Endothelial cell of umbilical vein (primary cell): ENCODE results near the gene TAX1BP3. TPM values are rescaled to one million over a fixed set of nuclear protein-coding genes. Genes with fewer than 3 reads are reported as not detected.

Experiments
- BruUV-seq: library from RNA; stranded (reverse); fragments of 400-500 nt; replicated peaks from 2 replicates; lab custom pipeline; 2021; lab: Mats Ljungman, UMichigan
- CTCF ChIA-PET: fragments of 300-600, 350-600 bp; sonication (Branson Sonifier 250); formaldehyde crosslinking; loops from one replicate; lab custom pipeline; 2021; ENCODE audit warnings: antibody characterized with exemption, inconsistent platforms; lab: Charles Lee
- POLR2A ChIA-PET: fragments of 300-600, 350-600 bp; sonication (Branson Sonifier 250); formaldehyde crosslinking; loops from one replicate; lab custom pipeline; 2021; ENCODE audit warnings: antibody characterized with exemption, inconsistent platforms; lab: Charles Lee
- DNase-seq: peaks from one replicate; pipeline ENCODE4 v3.0.0-alpha.2; 2011; ENCODE audit warnings: low read depth, low spot score
- FAIRE-seq: peaks from 2 replicates; lab custom pipeline; 2011; peaks lifted over from hg19 to GRCh38; lab: Jason Lieb, UNC
- H2AFZ ChIP-seq: 2 replicates; pipeline ENCODE4 v1.6.0; 2012; ENCODE audit warnings: low read depth, low read length, control low read depth, inconsistent platforms
- H3K27ac ChIP-seq: 2 replicates; pipeline ENCODE4 v1.5.1; 2011; ENCODE audit warnings: low read depth, mild to moderate bottlenecking, control low read depth, low read length, moderate library complexity; ENCODE audit not compliant: insufficient read depth
- H3K27me3 ChIP-seq, 2 experiments: 2 replicates each; pipeline versions ENCODE4 v1.6.0 to v1.6.1; 2011; ENCODE audit warnings: low read length in 2 of 2, mixed read lengths in 1 of 2; ENCODE audit not compliant: control insufficient read depth in 2 of 2, insufficient read depth in 2 of 2
- H3K36me3 ChIP-seq, 2 experiments: 2 replicates in 1 of 2; 3 replicates in 1 of 2; pipeline ENCODE4 v1.5.1; 2011; ENCODE audit warnings: low read length in 2 of 2, mild to moderate bottlenecking in 1 of 2, moderate library complexity in 1 of 2; ENCODE audit not compliant: control insufficient read depth in 2 of 2, insufficient read depth in 2 of 2; ENCODE audit errors: extremely low read depth in 1 of 2
- H3K4me1 ChIP-seq: 3 replicates; pipeline ENCODE4 v1.5.1; 2011; ENCODE audit warnings: mild to moderate bottlenecking, low read length; ENCODE audit not compliant: control insufficient read depth, insufficient read depth; ENCODE audit errors: extremely low read depth
- H3K4me2 ChIP-seq: 2 replicates; pipeline ENCODE4 v1.6.1; 2011; ENCODE audit warnings: low read length, control low read depth, mixed read lengths; ENCODE audit not compliant: insufficient read depth
- H3K4me3 ChIP-seq, 3 experiments: fragments of 200-600 bp in 1 of 3; sonication (generic), shearing (Covaris generic) in 1 of 3; replicated peaks in 1 of 3; 2 replicates each; pipeline ENCODE4 v1.5.1; 2011 to 2016; ENCODE audit warnings: control low read depth in 3 of 3, low read length in 3 of 3, mild to moderate bottlenecking in 2 of 3, inconsistent platforms in 1 of 3, low read depth in 1 of 3, moderate library complexity in 1 of 3; ENCODE audit not compliant: insufficient read depth in 1 of 3
- H3K79me2 ChIP-seq: 2 replicates; pipeline ENCODE4 v1.6.0; 2012; ENCODE audit warnings: low read length, inconsistent platforms; ENCODE audit not compliant: control insufficient read depth, insufficient read depth
- H3K9ac ChIP-seq: replicated peaks from 2 replicates; pipeline ENCODE3; 2011; ENCODE audit warnings: low read length, control low read depth; ENCODE audit not compliant: insufficient read depth; ENCODE audit errors: extremely low read depth
- H3K9me1 ChIP-seq: replicated peaks from 3 replicates; pipeline ENCODE4 v1.6.0; 2011; ENCODE audit warnings: mild to moderate bottlenecking, low read length; ENCODE audit not compliant: control insufficient read depth, insufficient read depth; ENCODE audit errors: extremely low read depth
- H3K9me3 ChIP-seq: replicated peaks from 2 replicates; pipeline ENCODE4 v1.5.1; 2012; ENCODE audit warnings: low read length, inconsistent platforms; ENCODE audit not compliant: control insufficient read depth, insufficient read depth
- H4K20me1 ChIP-seq: replicated peaks from 2 replicates; pipeline ENCODE3; 2011; ENCODE audit warnings: mild to moderate bottlenecking, low read length; ENCODE audit not compliant: control insufficient read depth, insufficient read depth; ENCODE audit errors: extremely low read depth
- EZH2 ChIP-seq: IDR thresholded peaks from 2 replicates; pipeline ENCODE4 v1.6.1; 2012; ENCODE audit warnings: borderline replicate concordance, low read depth, mild to moderate bottlenecking, moderate library complexity, low read length, inconsistent platforms; ENCODE audit not compliant: severe bottlenecking
- FOS ChIP-seq: IDR thresholded peaks from 2 replicates; pipeline ENCODE4 v1.6.1; 2011; ENCODE audit warnings: mild to moderate bottlenecking, low read length, moderate library complexity, borderline replicate concordance; ENCODE audit not compliant: insufficient read depth
- GATA2 ChIP-seq: IDR thresholded peaks from 2 replicates; pipeline ENCODE4 v1.7.0; 2011; ENCODE audit warnings: low read depth, mild to moderate bottlenecking, moderate library complexity, mixed read lengths, low read length; ENCODE audit not compliant: insufficient read length, insufficient read depth
- JUN ChIP-seq: IDR thresholded peaks from 2 replicates; pipeline ENCODE4 v1.6.1; 2011; ENCODE audit warnings: borderline replicate concordance, low read depth; ENCODE audit not compliant: insufficient read length, insufficient read depth
- MYC ChIP-seq: IDR thresholded peaks from one replicate; pipeline ENCODE4 v1.6.1; 2011; ENCODE audit warnings: mild to moderate bottlenecking, low read depth, low read length
- POLR2A ChIP-seq: IDR thresholded peaks from 2 replicates; pipeline ENCODE4 v1.6.1; 2012; ENCODE audit warnings: low read depth, mild to moderate bottlenecking, control low read depth, low read length
- POLR2AphosphoS5 ChIP-seq: IDR thresholded peaks from 2 replicates; pipeline ENCODE4 v1.6.1; 2012; ENCODE audit warnings: low read depth, mild to moderate bottlenecking, control low read depth, low read length, moderate library complexity; ENCODE audit not compliant: insufficient read depth
- dilution Hi-C: fragments of 300-500 bp; cut with MboI; formaldehyde crosslinking; loops from one replicate; pipeline ENCODE4 v1.15.0; 2019; ENCODE audit warnings: low sequenced_read_pairs; ENCODE audit not compliant: extremely low pct_ligation_motif_present
- intact Hi-C: fragments of 100-400 bp; cut with micrococcal nuclease; formaldehyde crosslinking; loops from one replicate; pipeline ENCODE4 v1.10.0; 2022
- polyA plus RNA-seq, 4 experiments: library from polyadenylated mRNA; depleted of rRNA in 3 of 4; stranded (reverse) in 3 of 4; unstranded in 1 of 4; fragments of >200 nt; gene quantifications; 2 replicates each; pipeline versions ENCODE4 v1.2.1 to v1.2.3, GENCODE V29; 2011 to 2012; ENCODE audit warnings: missing spikeins in 1 of 4
- total RNA-seq: library from RNA; stranded (reverse); gene quantifications from 2 replicates; pipeline ENCODE4 v1.2.3, GENCODE V29; 2021
- TF ChIP-seq, protein P1 (sequence below), 2 donors: IDR thresholded peaks; 1 replicate in 1 of 2; 2 replicates in 1 of 2; pipeline ENCODE4 v1.5.1; 2011; ENCODE audit warnings: low read length in 2 of 2, mild to moderate bottlenecking in 2 of 2, moderate library complexity in 2 of 2, control low read depth in 1 of 2, inconsistent platforms in 1 of 2, low read depth in 1 of 2; ENCODE audit not compliant: insufficient read depth in 1 of 2; ENCODE audit errors: extremely low read depth in 1 of 2
- TF ChIP-seq, protein P2 (sequence below): IDR thresholded peaks from 2 replicates; pipeline ENCODE4 v1.6.1; 2011; ENCODE audit not compliant: insufficient read depth, insufficient read length

Gene TAX1BP3
- total and polyA plus RNA-seq, 2 donors (not counting 3 experiments of a cell fraction or from before 2014, with no cell fraction given), result 254 to 315 TPM

DNA sequence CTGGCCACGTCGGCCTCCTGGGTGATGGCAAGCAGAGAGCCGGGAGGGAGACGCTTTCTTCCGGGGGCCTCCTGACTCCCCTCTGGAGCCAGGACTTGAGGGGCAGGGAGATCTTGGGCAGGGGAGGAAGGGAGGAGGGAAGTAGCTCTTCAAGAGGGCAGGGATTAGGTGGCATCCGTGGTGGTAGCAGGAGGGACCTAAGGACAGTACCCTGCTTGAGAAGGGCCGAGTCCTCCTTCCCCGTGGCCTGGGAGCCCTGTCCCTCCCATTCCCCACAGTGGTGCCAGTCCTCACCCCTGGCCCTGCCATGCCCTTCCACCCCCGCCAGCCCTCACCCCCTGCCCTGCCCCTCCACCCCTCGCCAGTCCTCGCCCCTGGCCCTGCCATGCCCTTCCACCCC is 12.6 kb downstream of the TAX1BP3 start:
- no peaks in the 10 kb centered on the region for H3K27me3 ChIP-seq
- no peaks in the 10 kb centered on the region for H3K36me3 ChIP-seq
- ChIA-PET CTCF (no interaction called here), POLR2A (no interaction called here)
- dilution Hi-C loops, result no loop called here
- intact Hi-C loops, result no loop called here
- no peak overlapping the region for H2AFZ ChIP-seq
- no TSS peak for BruUV-seq
- TF ChIP-seq FOS (no peak), POLR2AphosphoS5 (no peak), POLR2A (no peak), GATA2 (no peak), MYC (no peak), EZH2 (no peak), JUN (no peak)
- TF ChIP-seq, protein P1, sequence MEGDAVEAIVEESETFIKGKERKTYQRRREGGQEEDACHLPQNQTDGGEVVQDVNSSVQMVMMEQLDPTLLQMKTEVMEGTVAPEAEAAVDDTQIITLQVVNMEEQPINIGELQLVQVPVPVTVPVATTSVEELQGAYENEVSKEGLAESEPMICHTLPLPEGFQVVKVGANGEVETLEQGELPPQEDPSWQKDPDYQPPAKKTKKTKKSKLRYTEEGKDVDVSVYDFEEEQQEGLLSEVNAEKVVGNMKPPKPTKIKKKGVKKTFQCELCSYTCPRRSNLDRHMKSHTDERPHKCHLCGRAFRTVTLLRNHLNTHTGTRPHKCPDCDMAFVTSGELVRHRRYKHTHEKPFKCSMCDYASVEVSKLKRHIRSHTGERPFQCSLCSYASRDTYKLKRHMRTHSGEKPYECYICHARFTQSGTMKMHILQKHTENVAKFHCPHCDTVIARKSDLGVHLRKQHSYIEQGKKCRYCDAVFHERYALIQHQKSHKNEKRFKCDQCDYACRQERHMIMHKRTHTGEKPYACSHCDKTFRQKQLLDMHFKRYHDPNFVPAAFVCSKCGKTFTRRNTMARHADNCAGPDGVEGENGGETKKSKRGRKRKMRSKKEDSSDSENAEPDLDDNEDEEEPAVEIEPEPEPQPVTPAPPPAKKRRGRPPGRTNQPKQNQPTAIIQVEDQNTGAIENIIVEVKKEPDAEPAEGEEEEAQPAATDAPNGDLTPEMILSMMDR (IDR thresholded peaks at IDR 0.05; ENCODE audit: extremely low read depth in 1 of 2, insufficient read depth in 1 of 2, low read depth in 1 of 2, low read length in 2 of 2), result no peak
- TF ChIP-seq, protein P2, sequence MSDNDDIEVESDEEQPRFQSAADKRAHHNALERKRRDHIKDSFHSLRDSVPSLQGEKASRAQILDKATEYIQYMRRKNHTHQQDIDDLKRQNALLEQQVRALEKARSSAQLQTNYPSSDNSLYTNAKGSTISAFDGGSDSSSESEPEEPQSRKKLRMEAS, result no peak
- H3K27ac ChIP-seq, result no peak overlapping the region
- H3K4me2 ChIP-seq, result no peak overlapping the region
- H3K9me1 ChIP-seq, result no peaks in the 10 kb centered on the region
- H3K79me2 ChIP-seq, result no peaks in the 10 kb centered on the region
- DNase-seq, result no peak
- no peaks in the 10 kb centered on the region for H3K9me3 ChIP-seq
- FAIRE-seq, result no peak
- no peaks in the 10 kb centered on the region for H4K20me1 ChIP-seq
- peaks cover 6% of the 10 kb centered on the region for H3K4me1 ChIP-seq
- no peak overlapping the region for H3K4me3 ChIP-seq
- no peak overlapping the region for H3K9ac ChIP-seq
